ENCODE data around the gene PMS1. TPM values are rescaled to one million over a fixed set of nuclear protein-coding genes. Genes with fewer than 3 reads are reported as not detected.

Gene PMS1
- total and polyA plus RNA-seq, 12 donors: 8.0 to 32.7 (median 19.2) TPM

- 70 to 80% (median 77%) methylated on average over 1 of the region's 1 CpG for WGBS, 4 donors
Observed at GRCh38 chr2:189896809-189897208, 112.6 kb downstream of the PMS1 start.

GRCh38 chr2:189899101-189899500, 114.9 kb downstream of the PMS1 start:
- H3K36me3 ChIP-seq (replicated peaks in 1 of 2): no peaks in the 10 kb centered on the region
- no peak overlapping the region for H3K27ac ChIP-seq

More at GRCh38 chr2:189896809-189897208, 112.6 kb downstream of the PMS1 start:
- H3K27me3 ChIP-seq: no peaks in the 10 kb centered on the region
- no peaks in the 10 kb centered on the region for H3K36me3 ChIP-seq (replicated peaks in 1 of 2)
- H3K4me1 ChIP-seq (replicated peaks in 1 of 2): no peaks in the 10 kb centered on the region
- intact Hi-C loops (cut with DNase I): no loop called here
- TF ChIP-seq CTCF (IDR thresholded peaks at IDR 0.05) (no peak), POLR2A (IDR thresholded peaks at IDR 0.05) (no peak)
- no peak overlapping the region for H3K4me3 ChIP-seq
- DNase-seq: no peak
- H3K27ac ChIP-seq: no peak overlapping the region
- H3K9me3 ChIP-seq (replicated peaks in 1 of 3): no peaks in the 10 kb centered on the region

GRCh38 chr2:189900726-189901125, 116.5 kb downstream of the PMS1 start:
- peak overlapping the region in 1 of 4 donors; percentile 10 for H3K4me3 ChIP-seq
- H3K4me1 ChIP-seq (replicated peaks in 1 of 2): no peaks in the 10 kb centered on the region
- H3K9me3 ChIP-seq (replicated peaks in 1 of 3): no peaks in the 10 kb centered on the region
- no peak overlapping the region for H3K27ac ChIP-seq
- DNase-seq: peak in 6 of 7 donors; percentile 18 to 48 (median 24)
- TF ChIP-seq POLR2A (IDR thresholded peaks at IDR 0.05) (peak in 1 of 2 donors; percentile 21), CTCF (IDR thresholded peaks at IDR 0.05) (no peak)
- no peaks in the 10 kb centered on the region for H3K27me3 ChIP-seq
- intact Hi-C loops (cut with DNase I): no loop called here
- no peaks in the 10 kb centered on the region for H3K36me3 ChIP-seq (replicated peaks in 1 of 2)
- WGBS, 4 donors: 27 to 41% (median 36%) methylated on average over 5 of the region's 5 CpGs

More at GRCh38 chr2:189899101-189899500, 114.9 kb downstream of the PMS1 start:
- no peaks in the 10 kb centered on the region for H3K27me3 ChIP-seq
- no peak for DNase-seq
- H3K4me1 ChIP-seq (replicated peaks in 1 of 2): no peaks in the 10 kb centered on the region
- TF ChIP-seq POLR2A (IDR thresholded peaks at IDR 0.05): no peak
- no peak for TF ChIP-seq CTCF (IDR thresholded peaks at IDR 0.05)
- H3K9me3 ChIP-seq (replicated peaks in 1 of 3): no peaks in the 10 kb centered on the region
- intact Hi-C loops (cut with DNase I): no loop called here
- no peak overlapping the region for H3K4me3 ChIP-seq

DNA sequence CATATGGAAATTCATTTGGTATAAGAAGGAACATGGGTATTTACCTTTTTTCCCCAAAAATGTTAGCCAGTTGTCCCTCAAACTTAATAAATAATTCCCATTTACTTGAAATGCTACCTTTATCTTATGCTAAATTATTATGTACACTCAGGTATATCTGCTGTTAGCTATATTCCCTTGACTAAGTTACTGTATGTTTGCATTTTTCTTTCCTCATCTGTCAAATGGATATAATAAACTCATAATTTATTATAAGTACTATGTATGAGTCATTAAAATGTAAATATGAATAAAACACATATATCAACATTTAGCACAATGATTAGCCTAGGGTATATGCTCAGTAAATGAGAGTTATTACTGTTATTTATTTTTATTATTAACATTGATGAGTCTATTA, 117.4 kb downstream of the PMS1 start:
- Histone ChIP-seq H3K27me3 (no peaks in the 10 kb centered on the region), H3K27ac (no peak overlapping the region), H3K36me3 (replicated peaks in 1 of 2) (no peaks in the 10 kb centered on the region), H3K4me3 (no peak overlapping the region), H3K9me3 (replicated peaks in 1 of 3) (no peaks in the 10 kb centered on the region), H3K4me1 (replicated peaks in 1 of 2) (no peaks in the 10 kb centered on the region)
- no peak for TF ChIP-seq CTCF (IDR thresholded peaks at IDR 0.05)
- TF ChIP-seq POLR2A (IDR thresholded peaks at IDR 0.05): no peak
- DNase-seq: no peak
- intact Hi-C loops (cut with DNase I): no loop called here
